GM23338 (cell line): ENCODE results near the gene RUNX3. TPM values are rescaled to one million over a fixed set of nuclear protein-coding genes. Genes with fewer than 3 reads are reported as not detected.

Experiments used
- ATAC-seq: fragments of 200-7000 bp; cut with Tn5 transposase; 3 replicates; pipeline ENCODE4 v1.9.1; 2020
- DNase-seq: peaks from one replicate; pipeline ENCODE4 v3.0.0-alpha.2; 2015; ENCODE audit warnings: low spot score
- H2AFZ ChIP-seq: fragments of 200-600 bp; sonication (generic); 2 replicates; pipeline ENCODE4 v1.8.0; 2016; ENCODE audit warnings: antibody characterized with exemption, mild to moderate bottlenecking, moderate library complexity
- H3F3A ChIP-seq: fragments of 200-600 bp; sonication (generic); replicated peaks from 2 replicates; pipeline ENCODE4 v1.8.0; 2017; ENCODE audit warnings: antibody characterized with exemption, mixed run types, low read depth
- H3K27ac ChIP-seq: fragments of 200-600 bp; sonication (generic); 2 replicates; pipeline ENCODE4 v1.6.1; 2016; ENCODE audit warnings: low read depth
- H3K27me3 ChIP-seq: fragments of 200-600 bp; sonication (generic); 2 replicates; pipeline ENCODE4 v1.8.0; 2016; ENCODE audit warnings: mild to moderate bottlenecking, mixed run types, moderate library complexity; ENCODE audit not compliant: insufficient read depth
- H3K36me3 ChIP-seq: fragments of 200-600 bp; sonication (generic); 2 replicates; pipeline ENCODE4 v1.8.0; 2016; ENCODE audit warnings: mild to moderate bottlenecking; ENCODE audit not compliant: insufficient read depth
- H3K4me1 ChIP-seq: fragments of 200-600 bp; sonication (generic); 2 replicates; pipeline ENCODE4 v1.8.0; 2016; ENCODE audit warnings: mild to moderate bottlenecking, moderate library complexity; ENCODE audit not compliant: insufficient read depth
- H3K4me2 ChIP-seq: fragments of 200-600 bp; sonication (generic); 2 replicates; pipeline ENCODE4 v1.7.1; 2017; ENCODE audit warnings: mixed run types
- H3K4me3 ChIP-seq: fragments of 200-600 bp; sonication (generic); 2 replicates; pipeline ENCODE4 v1.6.1; 2016; ENCODE audit warnings: mixed run types
- H3K79me2 ChIP-seq: fragments of 200-600 bp; sonication (generic); replicated peaks from 2 replicates; pipeline ENCODE4 v1.8.0; 2017; ENCODE audit warnings: mild to moderate bottlenecking; ENCODE audit not compliant: insufficient read depth
- H3K9me2 ChIP-seq: fragments of 200-600 bp; sonication (generic); 2 replicates; pipeline ENCODE4 v1.8.0; 2017; ENCODE audit not compliant: insufficient read depth
- H4K20me1 ChIP-seq: fragments of 200-600 bp; sonication (generic); replicated peaks from 2 replicates; pipeline ENCODE4 v1.8.0; 2017; ENCODE audit warnings: mild to moderate bottlenecking; ENCODE audit not compliant: insufficient read depth
- H3K27ac Mint-ChIP-seq: 2 replicates; pipeline ENCODE4 v1.8.0; 2020; ENCODE audit warnings: inconsistent platforms, mild to moderate bottlenecking, moderate library complexity, mixed read lengths
- H3K27me3 Mint-ChIP-seq: 3 replicates; pipeline ENCODE4 v1.8.0; 2022; ENCODE audit warnings: low read depth, mild to moderate bottlenecking, moderate library complexity, mixed read lengths, inconsistent platforms; ENCODE audit not compliant: insufficient read depth, poor library complexity
- H3K36me3 Mint-ChIP-seq: 3 replicates; pipeline ENCODE4 v1.8.0; 2021; ENCODE audit warnings: low read depth, mild to moderate bottlenecking, inconsistent platforms, moderate library complexity, mixed read lengths
- H3K4me1 Mint-ChIP-seq: 3 replicates; pipeline ENCODE4 v1.8.0; 2020; ENCODE audit warnings: mild to moderate bottlenecking, inconsistent platforms, mixed read lengths
- H3K4me3 Mint-ChIP-seq: 3 replicates; pipeline ENCODE4 v1.8.0; 2021; ENCODE audit warnings: moderate library complexity, mild to moderate bottlenecking, inconsistent platforms, mixed read lengths
- H3K9me3 Mint-ChIP-seq: 3 replicates; pipeline ENCODE4 v1.8.0; 2020; ENCODE audit warnings: moderate library complexity, mild to moderate bottlenecking, inconsistent platforms, mixed read lengths
- CREB1 ChIP-seq: fragments of 250-450 bp; sonication (Bioruptor Pico); IDR thresholded peaks from 2 replicates; pipeline ENCODE4 v1.5.0; 2020; ENCODE audit warnings: low read depth, mild to moderate bottlenecking, moderate library complexity
- EZH2 ChIP-seq: fragments of 200-600 bp; sonication (generic); IDR thresholded peaks from one replicate; pipeline ENCODE4 v1.8.0; 2017; ENCODE audit warnings: antibody characterized with exemption, mild to moderate bottlenecking, low read depth; ENCODE audit not compliant: unreplicated experiment
- EZH2phosphoT487 ChIP-seq: fragments of 200-600 bp; sonication (generic); IDR thresholded peaks from one replicate; pipeline ENCODE4 v1.8.1; 2018; ENCODE audit warnings: antibody characterized with exemption; ENCODE audit not compliant: unreplicated experiment
- JUNB ChIP-seq: IDR thresholded peaks from one replicate; pipeline ENCODE4 v1.6.1; 2016; ENCODE audit warnings: antibody characterized with exemption; ENCODE audit not compliant: unreplicated experiment
- NANOG ChIP-seq: IDR thresholded peaks from 2 replicates; pipeline ENCODE4 v1.6.1; 2016; ENCODE audit warnings: antibody characterized with exemption, borderline replicate concordance
- POLR2AphosphoS5 ChIP-seq: IDR thresholded peaks from 2 replicates; pipeline ENCODE4 v1.6.1; 2016; ENCODE audit warnings: antibody characterized with exemption, low read depth
- STAT1 ChIP-seq: IDR thresholded peaks from one replicate; pipeline ENCODE4 v1.6.1; 2016; ENCODE audit warnings: antibody characterized with exemption; ENCODE audit not compliant: unreplicated experiment
- ZNF114 ChIP-seq: fragments of 250-450 bp; sonication (Bioruptor Pico); IDR thresholded peaks from 2 replicates; pipeline ENCODE4 v1.5.0; 2020; ENCODE audit warnings: mild to moderate bottlenecking, moderate library complexity
- ZNF331 ChIP-seq: fragments of 250-450 bp; sonication (Bioruptor Pico); IDR thresholded peaks from 2 replicates; pipeline ENCODE4 v1.5.0; 2020; ENCODE audit warnings: low read depth, mild to moderate bottlenecking, moderate library complexity
- polyA plus RNA-seq: library from polyadenylated mRNA; unstranded; fragments of >200 nt; fragmentation: Nextera tagmentation; extraction: Ambion mirVana; gene quantifications from 2 replicates; pipeline ENCODE4 v1.2.1, GENCODE V29; 2016
- total RNA-seq: library from RNA; depleted of rRNA; stranded (reverse); fragments of >200 nt; shearing (Covaris generic); gene quantifications from 2 replicates; pipeline ENCODE4 v1.2.3, GENCODE V29; 2014
- TF ChIP-seq, protein P1 (sequence below): fragments of 250-450 bp; sonication (Bioruptor Pico); IDR thresholded peaks from 2 replicates; pipeline ENCODE4 v1.5.0; 2020; ENCODE audit warnings: mild to moderate bottlenecking, moderate library complexity
- TF ChIP-seq, protein P2 (sequence below), 2 experiments: fragments of 200-600 bp in 1 of 2; sonication (generic) in 1 of 2; conservative IDR thresholded peaks; 2 replicates each; pipeline versions ENCODE4 v1.5.1 to v1.6.1; 2016 to 2017; ENCODE audit warnings: antibody characterized with exemption in 2 of 2, low read depth in 2 of 2, mild to moderate bottlenecking in 2 of 2, moderate library complexity in 1 of 2
- TF ChIP-seq, protein P3 (sequence below): IDR thresholded peaks from 2 replicates; pipeline ENCODE4 v1.6.1; 2016; ENCODE audit warnings: antibody characterized with exemption
- TF ChIP-seq, protein P4 (sequence below): IDR thresholded peaks from one replicate; pipeline ENCODE4 v1.6.1; 2018; ENCODE audit warnings: antibody characterized with exemption; ENCODE audit not compliant: unreplicated experiment

RUNX3 gene
- total and polyA plus RNA-seq, 2 experiments from 2014 or later, result 0.23 to 0.73 TPM

GRCh38 chr1:24865587-24865986 lies 64.5 kb downstream of the RUNX3 start:
- Histone ChIP-seq H4K20me1 (no peaks in the 10 kb centered on the region), H3K4me2 (no peak overlapping the region), H2AFZ (no peak overlapping the region), H3K27me3 (no peaks in the 10 kb centered on the region), H3K9me2 (no peaks in the 10 kb centered on the region), H3F3A (no peaks in the 10 kb centered on the region), H3K4me3 (no peak overlapping the region), H3K4me1 (0 out of 2 replicates have a peak, but pooled peaks cover 9% of the 10 kb centered on the region), H3K79me2 (no peaks in the 10 kb centered on the region), H3K27ac (no peak overlapping the region), H3K36me3 (no peaks in the 10 kb centered on the region)
- no peak overlapping the region for H3K4me3 Mint-ChIP-seq
- H3K36me3 Mint-ChIP-seq, result no peaks in the 10 kb centered on the region
- peaks cover 19% of the 10 kb centered on the region for H3K27me3 Mint-ChIP-seq
- no peaks in the 10 kb centered on the region for H3K9me3 Mint-ChIP-seq
- TF ChIP-seq POLR2AphosphoS5 (no peak), ZNF114 (CRISPR knock-in tag) (no peak), NANOG (no peak), EZH2 (no peak), STAT1 (no peak), EZH2phosphoT487 (no peak), ZNF331 (no peak), CREB1 (no peak), JUNB (no peak)
- TF ChIP-seq, protein P1, sequence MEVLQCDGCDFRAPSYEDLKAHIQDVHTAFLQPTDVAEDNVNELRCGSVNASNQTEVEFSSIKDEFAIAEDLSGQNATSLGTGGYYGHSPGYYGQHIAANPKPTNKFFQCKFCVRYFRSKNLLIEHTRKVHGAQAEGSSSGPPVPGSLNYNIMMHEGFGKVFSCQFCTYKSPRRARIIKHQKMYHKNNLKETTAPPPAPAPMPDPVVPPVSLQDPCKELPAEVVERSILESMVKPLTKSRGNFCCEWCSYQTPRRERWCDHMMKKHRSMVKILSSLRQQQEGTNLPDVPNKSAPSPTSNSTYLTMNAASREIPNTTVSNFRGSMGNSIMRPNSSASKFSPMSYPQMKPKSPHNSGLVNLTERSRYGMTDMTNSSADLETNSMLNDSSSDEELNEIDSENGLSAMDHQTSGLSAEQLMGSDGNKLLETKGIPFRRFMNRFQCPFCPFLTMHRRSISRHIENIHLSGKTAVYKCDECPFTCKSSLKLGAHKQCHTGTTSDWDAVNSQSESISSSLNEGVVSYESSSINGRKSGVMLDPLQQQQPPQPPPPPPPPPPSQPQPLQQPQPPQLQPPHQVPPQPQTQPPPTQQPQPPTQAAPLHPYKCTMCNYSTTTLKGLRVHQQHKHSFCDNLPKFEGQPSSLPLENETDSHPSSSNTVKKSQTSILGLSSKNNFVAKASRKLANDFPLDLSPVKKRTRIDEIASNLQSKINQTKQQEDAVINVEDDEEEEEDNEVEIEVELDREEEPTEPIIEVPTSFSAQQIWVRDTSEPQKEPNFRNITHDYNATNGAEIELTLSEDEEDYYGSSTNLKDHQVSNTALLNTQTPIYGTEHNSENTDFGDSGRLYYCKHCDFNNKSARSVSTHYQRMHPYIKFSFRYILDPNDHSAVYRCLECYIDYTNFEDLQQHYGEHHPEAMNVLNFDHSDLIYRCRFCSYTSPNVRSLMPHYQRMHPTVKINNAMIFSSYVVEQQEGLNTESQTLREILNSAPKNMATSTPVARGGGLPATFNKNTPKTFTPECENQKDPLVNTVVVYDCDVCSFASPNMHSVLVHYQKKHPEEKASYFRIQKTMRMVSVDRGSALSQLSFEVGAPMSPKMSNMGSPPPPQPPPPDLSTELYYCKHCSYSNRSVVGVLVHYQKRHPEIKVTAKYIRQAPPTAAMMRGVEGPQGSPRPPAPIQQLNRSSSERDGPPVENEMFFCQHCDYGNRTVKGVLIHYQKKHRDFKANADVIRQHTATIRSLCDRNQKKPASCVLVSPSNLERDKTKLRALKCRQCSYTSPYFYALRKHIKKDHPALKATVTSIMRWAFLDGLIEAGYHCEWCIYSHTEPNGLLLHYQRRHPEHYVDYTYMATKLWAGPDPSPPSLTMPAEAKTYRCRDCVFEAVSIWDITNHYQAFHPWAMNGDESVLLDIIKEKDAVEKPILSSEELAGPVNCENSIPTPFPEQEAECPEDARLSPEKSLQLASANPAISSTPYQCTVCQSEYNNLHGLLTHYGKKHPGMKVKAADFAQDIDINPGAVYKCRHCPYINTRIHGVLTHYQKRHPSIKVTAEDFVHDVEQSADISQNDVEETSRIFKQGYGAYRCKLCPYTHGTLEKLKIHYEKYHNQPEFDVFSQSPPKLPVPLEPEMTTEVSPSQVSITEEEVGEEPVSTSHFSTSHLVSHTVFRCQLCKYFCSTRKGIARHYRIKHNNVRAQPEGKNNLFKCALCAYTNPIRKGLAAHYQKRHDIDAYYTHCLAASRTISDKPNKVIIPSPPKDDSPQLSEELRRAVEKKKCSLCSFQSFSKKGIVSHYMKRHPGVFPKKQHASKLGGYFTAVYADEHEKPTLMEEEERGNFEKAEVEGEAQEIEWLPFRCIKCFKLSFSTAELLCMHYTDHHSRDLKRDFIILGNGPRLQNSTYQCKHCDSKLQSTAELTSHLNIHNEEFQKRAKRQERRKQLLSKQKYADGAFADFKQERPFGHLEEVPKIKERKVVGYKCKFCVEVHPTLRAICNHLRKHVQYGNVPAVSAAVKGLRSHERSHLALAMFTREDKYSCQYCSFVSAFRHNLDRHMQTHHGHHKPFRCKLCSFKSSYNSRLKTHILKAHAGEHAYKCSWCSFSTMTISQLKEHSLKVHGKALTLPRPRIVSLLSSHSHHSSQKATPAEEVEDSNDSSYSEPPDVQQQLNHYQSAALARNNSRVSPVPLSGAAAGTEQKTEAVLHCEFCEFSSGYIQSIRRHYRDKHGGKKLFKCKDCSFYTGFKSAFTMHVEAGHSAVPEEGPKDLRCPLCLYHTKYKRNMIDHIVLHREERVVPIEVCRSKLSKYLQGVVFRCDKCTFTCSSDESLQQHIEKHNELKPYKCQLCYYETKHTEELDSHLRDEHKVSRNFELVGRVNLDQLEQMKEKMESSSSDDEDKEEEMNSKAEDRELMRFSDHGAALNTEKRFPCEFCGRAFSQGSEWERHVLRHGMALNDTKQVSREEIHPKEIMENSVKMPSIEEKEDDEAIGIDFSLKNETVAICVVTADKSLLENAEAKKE (CRISPR knock-in tag), result no peak
- TF ChIP-seq, protein P2, sequence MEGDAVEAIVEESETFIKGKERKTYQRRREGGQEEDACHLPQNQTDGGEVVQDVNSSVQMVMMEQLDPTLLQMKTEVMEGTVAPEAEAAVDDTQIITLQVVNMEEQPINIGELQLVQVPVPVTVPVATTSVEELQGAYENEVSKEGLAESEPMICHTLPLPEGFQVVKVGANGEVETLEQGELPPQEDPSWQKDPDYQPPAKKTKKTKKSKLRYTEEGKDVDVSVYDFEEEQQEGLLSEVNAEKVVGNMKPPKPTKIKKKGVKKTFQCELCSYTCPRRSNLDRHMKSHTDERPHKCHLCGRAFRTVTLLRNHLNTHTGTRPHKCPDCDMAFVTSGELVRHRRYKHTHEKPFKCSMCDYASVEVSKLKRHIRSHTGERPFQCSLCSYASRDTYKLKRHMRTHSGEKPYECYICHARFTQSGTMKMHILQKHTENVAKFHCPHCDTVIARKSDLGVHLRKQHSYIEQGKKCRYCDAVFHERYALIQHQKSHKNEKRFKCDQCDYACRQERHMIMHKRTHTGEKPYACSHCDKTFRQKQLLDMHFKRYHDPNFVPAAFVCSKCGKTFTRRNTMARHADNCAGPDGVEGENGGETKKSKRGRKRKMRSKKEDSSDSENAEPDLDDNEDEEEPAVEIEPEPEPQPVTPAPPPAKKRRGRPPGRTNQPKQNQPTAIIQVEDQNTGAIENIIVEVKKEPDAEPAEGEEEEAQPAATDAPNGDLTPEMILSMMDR (conservative IDR thresholded peaks at IDR 0.05; ENCODE audit: low read depth in 2 of 2), result no peak
- TF ChIP-seq, protein P3, sequence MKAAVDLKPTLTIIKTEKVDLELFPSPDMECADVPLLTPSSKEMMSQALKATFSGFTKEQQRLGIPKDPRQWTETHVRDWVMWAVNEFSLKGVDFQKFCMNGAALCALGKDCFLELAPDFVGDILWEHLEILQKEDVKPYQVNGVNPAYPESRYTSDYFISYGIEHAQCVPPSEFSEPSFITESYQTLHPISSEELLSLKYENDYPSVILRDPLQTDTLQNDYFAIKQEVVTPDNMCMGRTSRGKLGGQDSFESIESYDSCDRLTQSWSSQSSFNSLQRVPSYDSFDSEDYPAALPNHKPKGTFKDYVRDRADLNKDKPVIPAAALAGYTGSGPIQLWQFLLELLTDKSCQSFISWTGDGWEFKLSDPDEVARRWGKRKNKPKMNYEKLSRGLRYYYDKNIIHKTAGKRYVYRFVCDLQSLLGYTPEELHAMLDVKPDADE, result no peak
- TF ChIP-seq, protein P4, sequence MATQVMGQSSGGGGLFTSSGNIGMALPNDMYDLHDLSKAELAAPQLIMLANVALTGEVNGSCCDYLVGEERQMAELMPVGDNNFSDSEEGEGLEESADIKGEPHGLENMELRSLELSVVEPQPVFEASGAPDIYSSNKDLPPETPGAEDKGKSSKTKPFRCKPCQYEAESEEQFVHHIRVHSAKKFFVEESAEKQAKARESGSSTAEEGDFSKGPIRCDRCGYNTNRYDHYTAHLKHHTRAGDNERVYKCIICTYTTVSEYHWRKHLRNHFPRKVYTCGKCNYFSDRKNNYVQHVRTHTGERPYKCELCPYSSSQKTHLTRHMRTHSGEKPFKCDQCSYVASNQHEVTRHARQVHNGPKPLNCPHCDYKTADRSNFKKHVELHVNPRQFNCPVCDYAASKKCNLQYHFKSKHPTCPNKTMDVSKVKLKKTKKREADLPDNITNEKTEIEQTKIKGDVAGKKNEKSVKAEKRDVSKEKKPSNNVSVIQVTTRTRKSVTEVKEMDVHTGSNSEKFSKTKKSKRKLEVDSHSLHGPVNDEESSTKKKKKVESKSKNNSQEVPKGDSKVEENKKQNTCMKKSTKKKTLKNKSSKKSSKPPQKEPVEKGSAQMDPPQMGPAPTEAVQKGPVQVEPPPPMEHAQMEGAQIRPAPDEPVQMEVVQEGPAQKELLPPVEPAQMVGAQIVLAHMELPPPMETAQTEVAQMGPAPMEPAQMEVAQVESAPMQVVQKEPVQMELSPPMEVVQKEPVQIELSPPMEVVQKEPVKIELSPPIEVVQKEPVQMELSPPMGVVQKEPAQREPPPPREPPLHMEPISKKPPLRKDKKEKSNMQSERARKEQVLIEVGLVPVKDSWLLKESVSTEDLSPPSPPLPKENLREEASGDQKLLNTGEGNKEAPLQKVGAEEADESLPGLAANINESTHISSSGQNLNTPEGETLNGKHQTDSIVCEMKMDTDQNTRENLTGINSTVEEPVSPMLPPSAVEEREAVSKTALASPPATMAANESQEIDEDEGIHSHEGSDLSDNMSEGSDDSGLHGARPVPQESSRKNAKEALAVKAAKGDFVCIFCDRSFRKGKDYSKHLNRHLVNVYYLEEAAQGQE, result no peak
- DNase-seq (no peak), ATAC-seq (no peak)
- H3K4me1 Mint-ChIP-seq, result peaks cover 14% of the 10 kb centered on the region
- no peak overlapping the region for H3K27ac Mint-ChIP-seq
